Stimulated activated CD4-positive, alpha-beta T cell treated with anti-CD3 and anti-CD28 coated beads, Interleukin-12 subunit alpha, Interleukin-12 subunit beta, amount 100 ng/mL, for 48 hours (primary cell): ENCODE data around the gene ADGRD2.
"Not testable (repeated sequence)": the region's sequence is repeated elsewhere in the genome, so short reads cannot be mapped to it uniquely, and the experiment has no call there.

Source experiments
- DNase-seq, 3 donors: peaks; one replicate each; pipeline ENCODE4 v3.0.0-alpha.2; 2020; ENCODE audit warnings: low read depth in 2 of 3, low spot score in 1 of 3

Gene ADGRD2

GRCh38 chr9:124450241-124450924, at the start of gene ADGRD2:
ADGRD2 (plus strand) TSS chr9:124450451; CDS start chr9:124451667, 1,216 bp downstream.
- DNase-seq: no peak

- DNase-seq: no peak
Measured at GRCh38 chr9:124403246-124403645, 47.0 kb upstream of the ADGRD2 start.

GRCh38 chr9:124409410-124409809, 40.8 kb upstream of the ADGRD2 start:
- DNase-seq: no peak

- no peak for DNase-seq
Measured at GRCh38 chr9:124410321-124410913, 39.8 kb upstream of the ADGRD2 start.

- DNase-seq: no peak
Measured at GRCh38 chr9:124411514-124412227, 38.6 kb upstream of the ADGRD2 start.

- DNase-seq: no peak
Measured at GRCh38 chr9:124412228-124412575, 38.0 kb upstream of the ADGRD2 start.

GRCh38 chr9:124414612-124415011, 35.6 kb upstream of the ADGRD2 start:
- no peak for DNase-seq

- peak; percentile 95 to 100 (median 96) for DNase-seq
Measured at GRCh38 chr9:124415102-124415851, 35.0 kb upstream of the ADGRD2 start, which contains the start of gene PSMB7. PSMB7 (minus strand) TSS chr9:124415442; CDS start chr9:124415425, 17 bp downstream.

- no peak for DNase-seq
Measured at GRCh38 chr9:124415852-124416484, 34.3 kb upstream of the ADGRD2 start.

GRCh38 chr9:124419832-124420489, 30.3 kb upstream of the ADGRD2 start:
- no peak for DNase-seq

- DNase-seq: no peak
Measured at GRCh38 chr9:124420991-124421543, 29.2 kb upstream of the ADGRD2 start.

GRCh38 chr9:124423155-124423554, 27.1 kb upstream of the ADGRD2 start:
- DNase-seq: no peak

- no peak for DNase-seq
Measured at GRCh38 chr9:124423591-124423990, 26.7 kb upstream of the ADGRD2 start.

- not testable (repeated sequence) for DNase-seq
Measured at GRCh38 chr9:124425733-124426132, 24.5 kb upstream of the ADGRD2 start.

GRCh38 chr9:124426361-124426760, 23.9 kb upstream of the ADGRD2 start:
- DNase-seq: no peak

GRCh38 chr9:124427281-124427680, 23.0 kb upstream of the ADGRD2 start:
- no peak for DNase-seq

- DNase-seq: no peak
Measured at GRCh38 chr9:124428751-124429529, 21.3 kb upstream of the ADGRD2 start.

GRCh38 chr9:124429530-124429867, 20.8 kb upstream of the ADGRD2 start:
- no peak for DNase-seq

- no peak for DNase-seq
Measured at GRCh38 chr9:124436320-124436719, 13.9 kb upstream of the ADGRD2 start.

GRCh38 chr9:124437086-124437485, 13.2 kb upstream of the ADGRD2 start:
- DNase-seq: no peak
